ENCODE results near the gene DELE1.

- TF ChIP-seq CTCF (conservative IDR thresholded peaks at IDR 0.05 in 1 of 2, IDR thresholded peaks at IDR 0.05 in 1 of 2; ENCODE audit: low read depth in 1 of 2, low read length in 2 of 2) (no peak), EZH2 (IDR thresholded peaks at IDR 0.05; ENCODE audit: low read length, missing control alignments) (no peak)
Measured at GRCh38 chr5:141906972-141907371, 16.7 kb upstream of the DELE1 start.

Measured in fibroblast of lung (primary cell).